HG02588 (cell line): ENCODE data around the gene PTPN12.
"Not testable (repeated sequence)": the region's sequence is repeated elsewhere in the genome, so short reads cannot be mapped to it uniquely, and the experiment has no call there.

Experiments
- ATAC-seq: cut with Tn5 transposase; IDR thresholded peaks from one replicate; pipeline ENCODE4 v1.9.1; 2021; ENCODE audit warnings: mild to moderate bottlenecking, moderate library complexity; ENCODE audit not compliant: unreplicated experiment

The PTPN12 gene

GRCh38 chr7:77537136-77537777 lies at the start of gene PTPN12:
Gene PTPN12 (plus strand): TSS chr7:77537295. CDS start chr7:77537547, 252 bp downstream.
- peak; percentile 38 for ATAC-seq

DNA sequence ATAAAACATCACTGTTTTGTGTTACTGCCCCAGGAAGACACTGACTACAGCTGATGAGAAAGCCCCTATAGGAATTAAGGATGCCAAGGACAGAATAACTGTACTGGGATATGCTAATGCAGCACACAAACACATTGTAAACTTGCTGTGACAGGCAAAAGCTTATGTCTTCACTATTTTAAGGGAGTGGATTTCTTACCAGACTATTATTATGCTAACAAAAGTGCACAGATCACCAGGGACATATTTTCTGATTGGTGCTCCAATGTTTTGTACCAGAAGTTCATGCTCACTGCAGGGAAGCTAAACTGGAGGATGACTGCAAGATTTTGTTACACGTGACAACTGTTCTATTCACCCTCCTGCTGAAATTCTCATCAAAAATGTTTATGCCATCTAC lies 48.1 kb upstream of the PTPN12 start:
- no peak for ATAC-seq

DNA sequence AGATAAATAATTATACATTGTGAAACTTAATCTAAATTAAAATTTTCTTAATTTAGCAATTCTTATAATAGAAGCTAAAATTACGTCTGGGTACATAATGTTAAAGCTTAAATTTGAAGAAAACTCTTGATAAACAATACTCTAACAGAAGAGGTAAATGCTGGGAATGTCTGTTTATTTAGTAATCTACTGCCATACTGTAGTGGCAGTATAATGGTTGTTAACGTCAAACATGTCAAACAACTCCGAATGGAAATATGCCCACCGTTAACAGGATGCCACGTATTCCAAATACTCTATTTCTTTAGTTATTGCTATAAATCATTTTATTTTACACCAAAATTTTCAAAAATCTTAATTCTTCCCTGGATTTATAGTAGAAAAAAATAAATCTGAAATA lies 40.0 kb upstream of the PTPN12 start:
- ATAC-seq: no peak

DNA sequence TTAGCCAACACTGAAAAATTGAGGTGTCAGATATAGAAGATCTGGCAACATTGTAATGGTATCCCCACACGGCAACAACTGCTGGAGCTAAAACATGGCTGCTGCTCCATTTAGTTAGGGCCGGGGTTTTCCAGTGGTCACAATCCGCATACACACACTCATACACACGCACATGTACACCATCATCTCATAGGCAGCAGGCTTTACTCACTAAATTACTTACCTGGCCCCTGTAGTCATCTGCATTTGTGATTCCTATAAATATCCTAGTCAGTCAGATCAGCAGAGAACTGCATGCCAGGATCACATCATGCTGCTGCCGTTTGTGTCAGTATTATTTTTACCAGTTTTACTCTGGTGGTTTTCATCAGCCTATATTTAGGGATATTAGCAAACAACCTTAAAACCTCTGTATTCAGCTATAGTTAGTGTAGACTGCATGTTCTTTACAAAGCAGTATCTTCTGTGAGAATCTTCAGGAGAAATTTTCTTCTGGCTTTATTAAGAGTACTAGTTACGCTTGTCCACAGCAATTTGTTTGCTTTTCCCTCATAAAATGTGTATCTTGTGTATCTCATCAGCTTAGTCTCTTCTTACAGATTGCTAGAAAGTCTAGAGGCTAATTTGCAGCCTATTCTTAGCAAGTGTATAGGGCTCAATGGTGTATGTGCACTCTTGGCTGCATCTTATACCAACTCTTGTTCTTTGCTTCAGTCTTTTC lies 38.3 kb upstream of the PTPN12 start:
- no peak for ATAC-seq

DNA sequence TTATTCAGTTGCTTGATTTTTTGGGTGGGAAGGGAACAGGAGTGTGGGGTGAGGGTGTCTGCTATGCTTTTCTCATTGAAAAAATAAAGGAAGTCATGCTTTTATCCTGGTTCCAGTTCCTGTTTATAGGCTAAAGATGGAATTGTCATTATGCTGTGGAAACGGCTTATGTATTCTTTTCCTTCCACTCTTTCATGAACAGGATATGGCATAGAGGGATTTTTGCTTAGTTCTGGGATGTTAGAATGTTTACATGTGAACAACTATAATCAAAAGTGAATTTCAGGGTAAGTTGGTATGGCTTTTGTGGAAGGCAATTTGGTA lies 35.9 kb upstream of the PTPN12 start:
- ATAC-seq: no peak

GRCh38 chr7:77504951-77505350 lies 32.1 kb upstream of the PTPN12 start:
- ATAC-seq: no peak

DNA sequence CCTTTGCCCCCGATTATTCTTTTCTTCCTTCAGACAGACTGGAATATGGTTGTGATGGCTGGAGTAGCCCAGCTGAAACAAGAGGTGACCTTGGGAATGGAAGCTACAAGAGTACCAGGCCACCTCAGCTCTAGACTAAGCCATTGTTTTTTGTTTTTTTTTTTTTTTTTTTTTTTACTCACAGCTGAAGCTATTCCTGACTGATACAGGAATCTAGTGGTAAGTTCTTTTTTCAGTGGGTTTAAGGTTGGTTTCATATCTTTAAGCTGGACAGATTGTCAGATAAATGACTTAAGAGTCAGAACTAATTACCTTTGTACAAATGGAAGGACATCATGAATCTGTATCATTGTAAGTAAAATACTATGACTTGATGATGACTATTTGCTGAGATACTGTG lies 30.2 kb upstream of the PTPN12 start:
- ATAC-seq: no peak

DNA sequence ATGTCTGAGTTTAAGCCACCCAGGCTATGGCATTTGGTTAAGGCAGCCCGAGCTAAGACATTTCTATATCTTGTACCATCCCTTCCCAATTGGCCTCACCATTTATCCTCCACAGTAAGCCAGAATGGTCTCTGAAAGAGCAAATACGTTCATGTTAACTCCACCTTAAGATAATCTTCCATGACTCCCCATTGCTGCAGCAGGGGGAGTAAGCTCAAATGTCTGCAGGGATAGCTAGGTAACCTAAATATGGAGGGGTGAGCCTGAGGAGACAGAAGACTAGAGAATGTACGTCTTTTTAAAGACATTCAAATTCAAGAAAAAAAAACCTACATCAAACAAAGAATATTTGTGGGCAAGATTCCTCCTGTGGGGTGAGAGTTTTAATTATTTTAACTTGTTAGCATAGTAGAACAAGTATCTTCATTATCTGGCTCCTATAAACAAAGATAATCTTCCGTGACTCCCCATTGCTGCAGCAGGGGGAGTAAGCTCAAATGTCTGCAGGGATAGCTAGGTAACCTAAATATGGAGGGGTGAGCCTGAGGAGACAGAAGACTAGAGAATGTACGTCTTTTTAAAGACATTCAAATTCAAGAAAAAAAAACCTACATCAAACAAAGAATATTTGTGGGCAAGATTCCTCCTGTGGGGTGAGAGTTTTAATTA lies 24.0 kb upstream of the PTPN12 start:
- ATAC-seq: not testable (repeated sequence)

DNA sequence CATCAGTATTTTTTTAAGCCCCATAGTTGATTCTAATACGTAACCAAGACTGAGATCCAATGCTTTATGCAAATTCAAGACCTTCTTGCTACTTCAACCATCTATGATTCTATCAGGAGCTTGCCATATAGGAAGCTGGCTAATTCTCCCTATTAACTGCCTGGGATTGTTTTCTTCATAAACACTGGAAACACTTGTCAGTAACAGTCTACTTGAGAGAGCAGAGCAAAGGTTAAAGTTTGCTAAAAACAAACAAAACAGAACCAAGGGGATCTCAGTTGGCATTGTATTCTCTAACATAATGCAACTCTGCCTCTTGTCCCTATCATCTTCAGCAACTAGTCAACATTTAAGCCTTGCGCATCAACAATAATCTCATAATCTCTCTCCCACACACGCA lies 21.0 kb upstream of the PTPN12 start:
- no peak for ATAC-seq

DNA sequence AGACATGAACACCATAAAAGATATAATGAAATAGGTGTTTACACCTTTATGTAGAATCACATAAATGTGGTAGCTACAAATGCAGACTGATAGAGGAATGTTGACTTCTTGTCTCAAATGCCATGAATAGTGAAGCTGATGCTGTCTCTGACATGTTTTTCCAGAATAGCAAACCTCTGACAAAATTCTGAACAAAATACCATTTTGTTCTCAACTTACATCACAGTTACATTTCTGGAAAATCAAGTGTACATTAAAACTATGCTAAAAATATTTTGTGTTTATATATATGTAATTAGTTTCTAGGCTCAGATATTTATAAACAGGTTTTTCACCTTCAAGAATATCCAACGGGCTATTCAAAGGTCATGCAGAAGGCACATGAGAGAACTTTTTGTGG lies 16.8 kb upstream of the PTPN12 start:
- no peak for ATAC-seq

GRCh38 chr7:77521537-77521936 lies 15.6 kb upstream of the PTPN12 start:
- ATAC-seq: not testable (repeated sequence)

DNA sequence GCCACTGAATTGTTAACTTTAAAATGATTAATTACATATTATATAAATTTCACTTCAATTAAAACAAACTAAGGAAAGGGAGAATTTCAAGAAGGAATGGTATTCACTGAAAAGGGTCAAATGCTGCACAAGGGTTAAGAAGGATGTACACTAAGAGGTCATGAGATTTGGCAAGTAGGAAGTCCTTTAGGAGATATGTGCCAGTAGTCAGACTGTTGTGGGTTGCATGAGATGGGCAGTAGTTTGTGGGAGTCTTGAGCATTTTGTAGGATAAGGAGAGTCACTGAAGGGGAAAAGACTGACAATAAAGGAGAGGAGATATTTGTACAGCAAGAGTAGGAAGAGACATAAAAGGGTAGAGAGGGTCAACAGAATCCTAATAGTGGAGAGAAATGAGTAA lies 12.4 kb upstream of the PTPN12 start:
- no peak for ATAC-seq

DNA sequence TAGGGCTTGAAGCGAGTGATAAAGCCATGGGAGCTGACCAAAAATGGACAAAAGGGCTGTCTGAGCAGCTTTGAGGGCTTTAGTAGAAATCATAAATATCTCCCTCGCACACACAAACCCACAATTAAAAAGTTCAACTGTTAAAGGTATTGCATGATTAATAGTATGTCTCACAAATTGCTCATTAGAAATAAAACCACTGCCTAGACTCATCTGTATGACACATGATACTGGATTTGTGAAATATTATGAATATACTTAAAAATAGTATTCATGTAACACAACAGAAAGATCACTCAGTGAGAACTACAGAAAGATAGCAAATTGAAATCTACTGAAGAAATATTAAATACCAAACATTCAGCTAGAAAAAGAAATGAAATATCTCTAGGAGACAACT lies 11.9 kb upstream of the PTPN12 start:
- no peak for ATAC-seq

GRCh38 chr7:77528368-77528767 lies 8.7 kb upstream of the PTPN12 start:
- no peak for ATAC-seq

DNA sequence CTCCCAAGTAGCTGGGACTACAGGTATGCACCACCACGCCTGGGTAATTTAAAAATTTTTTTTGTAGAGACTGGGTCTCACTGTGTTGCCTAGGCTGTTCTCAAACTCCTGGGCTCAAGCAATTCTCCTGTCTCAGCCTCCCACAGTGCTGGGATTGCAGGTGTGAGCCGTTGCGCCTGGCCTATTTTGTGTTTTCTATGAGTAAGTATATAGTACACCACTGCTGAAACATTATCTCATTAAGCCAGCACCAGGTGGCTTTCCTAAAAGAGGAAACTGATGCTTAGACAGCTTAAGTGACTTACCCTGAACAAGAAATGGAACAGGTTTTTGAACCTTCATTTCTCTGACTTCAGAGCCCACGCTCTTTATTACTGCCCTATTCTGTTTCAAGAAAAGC lies 7.8 kb upstream of the PTPN12 start:
- no peak for ATAC-seq

DNA sequence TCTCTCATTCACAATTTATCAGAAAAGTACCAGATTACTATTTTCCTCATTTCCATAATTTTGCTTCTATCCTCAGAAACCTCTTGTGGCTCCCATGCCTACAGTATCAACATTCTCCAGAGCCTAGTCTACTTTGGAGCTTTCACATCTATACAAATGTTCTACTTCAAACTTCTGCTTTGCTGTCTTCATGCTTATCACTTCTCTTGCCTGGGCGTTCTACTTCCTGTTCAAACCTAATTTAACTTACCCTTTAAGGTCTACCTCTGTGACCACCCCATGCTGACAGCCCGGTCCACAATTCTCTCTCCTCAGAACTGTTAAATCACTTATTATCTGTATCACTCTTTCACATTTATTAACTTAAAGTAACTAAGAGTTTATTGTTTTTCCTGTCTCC lies 6.1 kb upstream of the PTPN12 start:
- ATAC-seq: no peak

DNA sequence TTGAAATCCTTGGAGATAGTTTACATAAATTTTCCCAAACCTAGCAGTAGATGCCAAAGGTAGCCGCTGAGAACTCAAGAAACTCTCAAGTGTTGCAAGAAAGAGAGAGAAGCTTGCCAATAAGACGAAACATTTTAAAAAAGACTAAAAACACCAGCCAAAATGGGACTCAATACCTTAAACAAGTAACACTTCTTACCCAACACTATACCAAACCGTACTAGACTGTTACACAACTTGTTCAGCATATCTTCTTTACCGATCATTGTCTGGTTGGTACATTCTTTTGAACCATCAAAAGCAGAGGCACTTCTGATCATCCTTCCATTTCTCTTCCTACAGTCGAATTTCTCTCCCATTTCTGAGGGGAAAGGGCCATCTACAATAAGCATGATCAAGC lies 4.8 kb upstream of the PTPN12 start:
- no peak for ATAC-seq

GRCh38 chr7:77532732-77533131 lies 4.4 kb upstream of the PTPN12 start:
- ATAC-seq: not testable (repeated sequence)

GRCh38 chr7:77534046-77534445 lies 3.0 kb upstream of the PTPN12 start:
- not testable (repeated sequence) for ATAC-seq

- no peak for ATAC-seq
Measured at GRCh38 chr7:77536017-77536412, 1.1 kb upstream of the PTPN12 start.

DNA sequence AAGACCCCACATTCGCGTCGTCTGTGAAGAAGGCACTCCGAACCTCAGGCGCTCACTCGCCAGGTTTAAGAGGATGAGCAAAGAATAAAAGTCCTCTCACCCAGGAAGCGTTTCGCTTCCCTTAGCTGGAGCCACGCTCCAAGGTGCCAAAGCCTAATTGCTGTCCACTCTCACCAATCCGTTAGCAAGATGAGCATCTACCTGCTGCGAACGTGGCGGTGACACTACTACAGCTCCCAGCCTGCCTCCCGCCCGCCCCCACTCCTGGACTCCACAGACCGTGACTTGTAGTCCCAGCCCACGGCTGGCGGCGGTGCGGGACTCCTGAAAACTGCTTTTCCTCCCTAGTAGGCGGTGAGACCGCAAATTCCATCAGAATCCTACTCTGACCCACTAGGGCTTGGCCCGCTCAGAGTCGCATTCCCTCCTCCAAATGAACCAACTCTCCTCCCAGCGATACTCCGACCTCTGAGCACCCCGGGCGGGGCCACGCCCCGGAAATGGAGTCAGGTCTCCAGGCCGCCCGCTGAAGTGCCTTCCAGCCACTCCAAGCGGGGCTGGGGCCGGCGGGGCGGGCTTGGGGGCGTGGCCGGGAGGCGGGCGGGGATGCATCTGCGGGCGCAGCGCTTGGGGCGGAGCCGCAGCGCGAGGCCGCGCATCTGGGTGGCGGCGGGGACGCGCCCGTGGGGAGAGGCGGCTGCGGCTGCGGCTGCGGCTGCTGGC lies 521 bp upstream of the PTPN12 start:
- ATAC-seq: peak; percentile 93
